Neural progenitor cell (in vitro differentiated cells): ENCODE measurements around the gene ERGIC3. TPM values are rescaled to one million over a fixed set of nuclear protein-coding genes. Genes with fewer than 3 reads are reported as not detected.

Source experiments
- DNase-seq: peaks from one replicate; pipeline ENCODE4 v3.0.0-alpha.2; 2016; ENCODE audit warnings: low spot score
- H2AFZ ChIP-seq: fragments of 200-600 bp; sonication (generic); replicated peaks from 2 replicates; pipeline ENCODE4 v1.6.1; 2016; ENCODE audit warnings: antibody characterized with exemption
- H3F3A ChIP-seq: fragments of 200-600 bp; sonication (generic); 2 replicates; pipeline ENCODE4 v1.6.1; 2016; ENCODE audit warnings: antibody characterized with exemption, low read depth
- H3K27ac ChIP-seq: fragments of 200-600 bp; sonication (generic); 2 replicates; pipeline ENCODE4 v1.5.1; 2016; ENCODE audit warnings: mild to moderate bottlenecking
- H3K27me3 ChIP-seq: fragments of 200-600 bp; sonication (generic); 2 replicates; pipeline ENCODE4 v1.6.1; 2016; ENCODE audit warnings: mild to moderate bottlenecking, moderate library complexity
- H3K36me3 ChIP-seq: fragments of 200-600 bp; sonication (generic); 2 replicates; pipeline ENCODE4 v1.5.1; 2016
- H3K4me1 ChIP-seq: fragments of 200-600 bp; sonication (generic); 2 replicates; pipeline ENCODE4 v1.6.1; 2016; ENCODE audit warnings: mixed run types
- H3K4me2 ChIP-seq: fragments of 200-600 bp; sonication (generic); 2 replicates; pipeline ENCODE4 v1.6.1; 2016
- H3K4me3 ChIP-seq: fragments of 200-600 bp; sonication (generic); 2 replicates; pipeline ENCODE4 v1.5.1; 2016
- H3K79me2 ChIP-seq: fragments of 200-600 bp; sonication (generic); 2 replicates; pipeline ENCODE4 v1.6.1; 2016; ENCODE audit warnings: low read depth
- H3K9ac ChIP-seq: fragments of 200-600 bp; sonication (generic); 2 replicates; pipeline ENCODE4 v1.6.1; 2016
- H3K9me3 ChIP-seq: fragments of 200-600 bp; sonication (generic); 2 replicates; pipeline ENCODE4 v1.5.1; 2016; ENCODE audit warnings: low read depth
- H4K20me1 ChIP-seq: fragments of 200-600 bp; sonication (generic); 2 replicates; pipeline ENCODE4 v1.6.1; 2016; ENCODE audit warnings: low read depth
- H3K27ac Mint-ChIP-seq: 3 replicates; pipeline ENCODE4 v1.8.0; 2021; ENCODE audit warnings: mixed read lengths
- H3K27me3 Mint-ChIP-seq: 2 replicates; pipeline ENCODE4 v1.8.0; 2022; ENCODE audit warnings: low read depth, mild to moderate bottlenecking, inconsistent platforms, moderate library complexity, mixed read lengths; ENCODE audit not compliant: insufficient read depth
- H3K36me3 Mint-ChIP-seq: 3 replicates; pipeline ENCODE4 v1.8.0; 2021; ENCODE audit warnings: mixed read lengths
- H3K4me1 Mint-ChIP-seq: 3 replicates; pipeline ENCODE4 v1.8.0; 2021; ENCODE audit warnings: mixed read lengths
- H3K4me3 Mint-ChIP-seq: 3 replicates; pipeline ENCODE4 v1.8.0; 2021; ENCODE audit warnings: mild to moderate bottlenecking, moderate library complexity, mixed read lengths
- H3K9me3 Mint-ChIP-seq: 3 replicates; pipeline ENCODE4 v1.8.0; 2020; ENCODE audit warnings: mixed read lengths
- EZH2 ChIP-seq: fragments of 200-600 bp; sonication (generic); IDR thresholded peaks from 2 replicates; pipeline ENCODE4 v1.6.1; 2017; ENCODE audit warnings: antibody characterized with exemption, mild to moderate bottlenecking, moderate library complexity
- EZH2phosphoT487 ChIP-seq: fragments of 200-600 bp; sonication (generic); IDR thresholded peaks from 2 replicates; pipeline ENCODE4 v1.6.1; 2017; ENCODE audit warnings: antibody characterized with exemption
- small RNA-seq: library from RNA; depleted of rRNA; stranded (forward); fragments of <200 nt; gene quantifications from one replicate; pipeline ENCODE3, GENCODE V24; 2015
- total RNA-seq: library from RNA; depleted of rRNA; stranded (reverse); fragments of >200 nt; gene quantifications from 2 replicates; pipeline ENCODE4 v1.2.3, GENCODE V29; 2015; ENCODE audit warnings: low replicate concordance
- TF ChIP-seq, protein P1 (sequence below): fragments of 200-600 bp; sonication (generic); IDR thresholded peaks from 2 replicates; pipeline ENCODE4 v1.5.1; 2017; ENCODE audit warnings: antibody characterized with exemption, mild to moderate bottlenecking

Gene ERGIC3
- total RNA-seq, 1 donor from 2014 or later: 271 TPM

DNA sequence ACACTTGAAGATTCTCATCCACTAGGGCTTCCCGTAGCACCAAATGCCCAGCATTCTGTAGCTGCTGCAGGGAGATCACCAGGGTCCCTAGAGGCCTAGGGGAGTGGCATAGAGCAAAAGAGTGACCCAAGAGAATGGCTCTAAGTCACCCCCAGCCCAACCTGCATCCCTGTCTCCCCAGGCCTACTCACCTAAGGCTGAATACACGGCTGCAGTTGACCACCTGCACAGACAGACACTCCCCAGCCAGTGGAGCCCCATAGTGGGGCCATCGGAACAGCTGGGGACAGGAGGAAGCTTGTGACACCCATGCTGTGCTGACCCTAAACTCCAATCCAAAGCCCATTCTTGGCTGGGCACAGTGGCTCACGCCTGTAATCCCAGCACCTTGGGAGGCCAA lies 64.2 kb downstream of the ERGIC3 start:
- Mint-ChIP-seq H3K4me1 (peaks cover 6% of the 10 kb centered on the region), H3K27ac (no peak overlapping the region), H3K36me3 (peaks cover 2% of the 10 kb centered on the region), H3K4me3 (no peak overlapping the region), H3K9me3 (peaks cover 3% of the 10 kb centered on the region), H3K27me3 (peaks cover 17% of the 10 kb centered on the region)
- no peak overlapping the region for H2AFZ ChIP-seq
- no peaks in the 10 kb centered on the region for H3K36me3 ChIP-seq
- peaks cover 28% of the 10 kb centered on the region for H3K27me3 ChIP-seq
- DNase-seq: no peak
- no peak overlapping the region for H3K9ac ChIP-seq
- no peak overlapping the region for H3K27ac ChIP-seq
- H3K9me3 ChIP-seq: no peaks in the 10 kb centered on the region
- TF ChIP-seq EZH2: no peak
- TF ChIP-seq, protein P1, sequence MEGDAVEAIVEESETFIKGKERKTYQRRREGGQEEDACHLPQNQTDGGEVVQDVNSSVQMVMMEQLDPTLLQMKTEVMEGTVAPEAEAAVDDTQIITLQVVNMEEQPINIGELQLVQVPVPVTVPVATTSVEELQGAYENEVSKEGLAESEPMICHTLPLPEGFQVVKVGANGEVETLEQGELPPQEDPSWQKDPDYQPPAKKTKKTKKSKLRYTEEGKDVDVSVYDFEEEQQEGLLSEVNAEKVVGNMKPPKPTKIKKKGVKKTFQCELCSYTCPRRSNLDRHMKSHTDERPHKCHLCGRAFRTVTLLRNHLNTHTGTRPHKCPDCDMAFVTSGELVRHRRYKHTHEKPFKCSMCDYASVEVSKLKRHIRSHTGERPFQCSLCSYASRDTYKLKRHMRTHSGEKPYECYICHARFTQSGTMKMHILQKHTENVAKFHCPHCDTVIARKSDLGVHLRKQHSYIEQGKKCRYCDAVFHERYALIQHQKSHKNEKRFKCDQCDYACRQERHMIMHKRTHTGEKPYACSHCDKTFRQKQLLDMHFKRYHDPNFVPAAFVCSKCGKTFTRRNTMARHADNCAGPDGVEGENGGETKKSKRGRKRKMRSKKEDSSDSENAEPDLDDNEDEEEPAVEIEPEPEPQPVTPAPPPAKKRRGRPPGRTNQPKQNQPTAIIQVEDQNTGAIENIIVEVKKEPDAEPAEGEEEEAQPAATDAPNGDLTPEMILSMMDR: no peak
- no peak for TF ChIP-seq EZH2phosphoT487
- no peaks in the 10 kb centered on the region for H3K79me2 ChIP-seq
- no peaks in the 10 kb centered on the region for H3K4me1 ChIP-seq
- H3K4me2 ChIP-seq: no peak overlapping the region
- H3K4me3 ChIP-seq: no peak overlapping the region
- H4K20me1 ChIP-seq: peaks cover 7% of the 10 kb centered on the region
- no peaks in the 10 kb centered on the region for H3F3A ChIP-seq

Small RNAs within 50 kb of the gene (small RNA-seq; reads per million reads assigned to genes)
- gene RPL37P1: not detected

Other genes with a start within 250 kb of the ERGIC3 start
- not detected in 2 replicates for gene FAM83C, start 249.7 kb upstream of the ERGIC3 start, total RNA-seq
- gene UQCC1, start 130.1 kb upstream of the ERGIC3 start, total RNA-seq: 49.4 and 51.6 TPM in 2 replicates
- gene GDF5, start 103.8 kb upstream of the ERGIC3 start, total RNA-seq: 0.28 and 0.43 TPM in 2 replicates
- gene CEP250, start 86.5 kb upstream of the ERGIC3 start, total RNA-seq: 33.0 and 55.4 TPM in 2 replicates
- not detected in 2 replicates for gene C20orf173, start 12.4 kb upstream of the ERGIC3 start, total RNA-seq
- gene SPAG4, start 73.8 kb downstream of the ERGIC3 start, total RNA-seq: 3.3 and 6.9 TPM in 2 replicates
- 140 and 189 TPM in 2 replicates for gene CPNE1, start 122.8 kb downstream of the ERGIC3 start, total RNA-seq
- 82.8 and 112 TPM in 2 replicates for gene RBM12, start 122.8 kb downstream of the ERGIC3 start, total RNA-seq
- gene NFS1, start 157.3 kb downstream of the ERGIC3 start, total RNA-seq: 21.7 and 29.3 TPM in 2 replicates
- 135 and 253 TPM in 2 replicates for gene ROMO1, start 157.3 kb downstream of the ERGIC3 start, total RNA-seq
- 359 and 555 TPM in 2 replicates for gene RBM39, start 200.2 kb downstream of the ERGIC3 start, total RNA-seq
- gene PHF20, start 229.9 kb downstream of the ERGIC3 start, total RNA-seq: 45.1 and 54.7 TPM in 2 replicates